ENCODE measurements around the gene NR2C2.

NR2C2 gene

DNA sequence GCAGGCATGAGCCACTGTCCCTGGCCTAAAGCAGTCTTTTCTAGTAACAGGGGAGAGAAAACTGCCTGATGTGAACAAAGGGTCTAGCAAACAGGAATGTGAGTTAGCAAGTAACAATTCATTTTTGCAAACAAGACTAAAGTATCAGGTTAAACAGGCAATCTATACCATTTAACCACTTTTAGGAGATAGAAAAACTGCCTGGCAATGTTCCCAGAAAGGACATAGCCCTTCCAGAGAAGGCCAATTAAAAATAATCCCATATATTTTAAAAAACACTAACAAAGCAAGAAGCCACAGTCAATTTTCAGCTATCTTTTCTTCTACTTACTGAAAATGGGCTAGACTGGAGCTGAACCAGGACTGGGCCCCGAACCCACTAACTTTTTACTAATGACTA is 145.3 kb downstream of the NR2C2 start:
- Histone ChIP-seq H3K27ac (ENCODE audit: low read depth in 2 of 2, low read length in 2 of 2) (no peak overlapping the region), H3K36me3 (ENCODE audit: control insufficient read depth in 2 of 2, insufficient read depth in 2 of 2, low read length in 2 of 2) (peaks cover 29 to 46% of the 10 kb centered on the region in 2 donors), H3K9me3 (ENCODE audit: control insufficient read depth in 2 of 2, low read length in 2 of 2) (no peaks in the 10 kb centered on the region), H3K9ac (ENCODE audit: low read depth in 1 of 2, low read length in 2 of 2) (no peak overlapping the region), H3K4me3 (ENCODE audit: low read length in 2 of 2) (no peak overlapping the region), H3K4me1 (ENCODE audit: control insufficient read depth in 2 of 2, insufficient read depth in 2 of 2, low read length in 2 of 2) (peaks cover 2 to 3% of the 10 kb centered on the region in 2 donors), H3K27me3 (ENCODE audit: control insufficient read depth in 2 of 2, insufficient read depth in 2 of 2, low read length in 2 of 2) (no peaks in the 10 kb centered on the region)

DNA sequence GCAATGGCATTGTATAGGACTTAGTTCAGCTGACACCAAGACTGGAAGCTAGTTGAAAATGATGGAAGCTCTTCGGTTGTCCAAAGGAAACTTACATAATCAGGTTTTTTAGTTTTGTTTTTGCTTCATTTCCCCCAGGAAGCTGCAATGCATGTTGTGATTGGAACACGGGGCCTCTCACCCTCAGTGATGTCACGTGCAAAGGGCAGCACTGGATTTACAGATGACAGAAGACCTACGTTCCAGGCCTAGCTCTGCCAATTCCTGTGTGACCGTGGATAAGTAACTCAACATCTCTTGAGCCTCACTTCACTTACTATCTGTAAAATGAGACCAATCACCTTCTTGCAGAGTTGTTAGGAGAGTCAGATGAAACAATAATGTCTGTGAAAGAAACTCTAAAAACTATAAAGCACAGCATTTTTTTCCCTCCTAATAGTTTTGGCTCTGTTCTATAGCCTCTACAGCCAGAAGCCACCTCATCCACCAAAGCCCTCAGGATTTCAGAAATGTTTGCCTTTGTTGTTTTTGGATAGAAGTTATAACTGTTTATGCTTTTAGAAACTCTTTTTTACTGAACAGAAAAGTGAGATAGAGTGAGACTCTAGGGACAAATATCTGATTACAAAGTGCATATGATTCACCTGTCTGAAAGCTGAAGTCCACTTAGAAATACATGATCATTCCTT is 146.9 kb downstream of the NR2C2 start:
- peaks cover 29 to 39% of the 10 kb centered on the region in 2 donors for H3K36me3 ChIP-seq (ENCODE audit: control insufficient read depth in 2 of 2, insufficient read depth in 2 of 2, low read length in 2 of 2)
- H3K4me1 ChIP-seq (ENCODE audit: control insufficient read depth in 2 of 2, insufficient read depth in 2 of 2, low read length in 2 of 2) = peaks cover 6 to 8% of the 10 kb centered on the region in 2 donors
- no peak overlapping the region for H3K27ac ChIP-seq (ENCODE audit: low read depth in 2 of 2, low read length in 2 of 2)
- no peaks in the 10 kb centered on the region for H3K9me3 ChIP-seq (ENCODE audit: control insufficient read depth in 2 of 2, low read length in 2 of 2)
- no peaks in the 10 kb centered on the region for H3K27me3 ChIP-seq (ENCODE audit: control insufficient read depth in 2 of 2, insufficient read depth in 2 of 2, low read length in 2 of 2)
- no peak overlapping the region for H3K4me3 ChIP-seq (ENCODE audit: low read length in 2 of 2)
- H3K9ac ChIP-seq (ENCODE audit: low read depth in 1 of 2, low read length in 2 of 2) = no peak overlapping the region

DNA sequence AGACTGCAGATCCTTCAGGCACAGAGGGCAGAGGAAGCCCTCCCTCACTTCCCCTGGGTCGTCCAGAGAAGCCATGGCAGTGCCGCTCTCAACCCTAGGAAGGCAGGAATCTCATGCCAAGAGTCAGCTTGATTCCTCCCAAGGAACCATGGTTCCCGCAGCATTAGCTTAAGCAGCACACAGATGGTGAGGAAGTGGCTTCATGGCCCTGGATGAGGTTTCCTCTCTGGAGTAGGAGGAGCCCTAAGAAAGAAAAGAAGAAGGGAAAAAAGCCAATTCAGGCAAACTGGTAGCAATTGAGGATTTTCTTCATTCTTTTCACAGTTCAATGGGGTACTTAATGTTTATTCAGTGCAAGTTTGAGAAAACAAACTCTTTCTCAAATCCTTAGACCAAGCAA is 148.7 kb downstream of the NR2C2 start:
- no peak overlapping the region for H3K9ac ChIP-seq (ENCODE audit: low read depth in 1 of 2, low read length in 2 of 2)
- no peaks in the 10 kb centered on the region for H3K27me3 ChIP-seq (ENCODE audit: control insufficient read depth in 2 of 2, insufficient read depth in 2 of 2, low read length in 2 of 2)
- no peaks in the 10 kb centered on the region for H3K9me3 ChIP-seq (ENCODE audit: control insufficient read depth in 2 of 2, low read length in 2 of 2)
- no peak overlapping the region for H3K4me3 ChIP-seq (ENCODE audit: low read length in 2 of 2)
- peaks cover 10 to 13% of the 10 kb centered on the region in 2 donors for H3K4me1 ChIP-seq (ENCODE audit: control insufficient read depth in 2 of 2, insufficient read depth in 2 of 2, low read length in 2 of 2)
- H3K27ac ChIP-seq (ENCODE audit: low read depth in 2 of 2, low read length in 2 of 2) = no peak overlapping the region
- peaks cover 25 to 32% of the 10 kb centered on the region in 2 donors for H3K36me3 ChIP-seq (ENCODE audit: control insufficient read depth in 2 of 2, insufficient read depth in 2 of 2, low read length in 2 of 2)

DNA sequence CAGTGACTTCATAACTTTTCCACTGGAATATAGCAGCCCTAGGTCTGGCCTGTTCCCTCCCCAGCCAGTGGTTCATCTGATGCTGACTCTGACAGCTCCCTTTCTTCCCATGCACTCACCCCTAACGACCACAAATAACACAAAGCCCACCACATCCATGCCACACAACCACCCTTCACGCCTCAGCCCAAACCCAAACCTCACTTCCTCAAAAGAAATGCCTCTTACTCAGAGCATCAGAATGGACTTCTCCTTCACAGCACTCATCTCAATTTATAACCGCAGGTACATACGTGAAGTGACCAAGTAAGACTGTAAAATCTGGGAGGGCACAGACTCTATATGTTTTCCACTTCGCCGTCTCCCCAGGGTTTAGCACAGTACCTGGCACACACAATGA is 150.5 kb downstream of the NR2C2 start:
- H3K27ac ChIP-seq (ENCODE audit: low read depth in 2 of 2, low read length in 2 of 2) = no peak overlapping the region

More for the DNA sequence above, 150.5 kb downstream of the NR2C2 start:
- peak overlapping the region; percentile 78 to 98 for H3K4me3 ChIP-seq (ENCODE audit: low read length in 2 of 2)
- H3K27me3 ChIP-seq (ENCODE audit: control insufficient read depth in 2 of 2, insufficient read depth in 2 of 2, low read length in 2 of 2) = no peaks in the 10 kb centered on the region
- H3K4me1 ChIP-seq (ENCODE audit: control insufficient read depth in 2 of 2, insufficient read depth in 2 of 2, low read length in 2 of 2) = peaks cover 13 to 22% of the 10 kb centered on the region in 2 donors
- no peaks in the 10 kb centered on the region for H3K9me3 ChIP-seq (ENCODE audit: control insufficient read depth in 2 of 2, low read length in 2 of 2)
- H3K9ac ChIP-seq (ENCODE audit: low read depth in 1 of 2, low read length in 2 of 2) = no peak overlapping the region
- H3K36me3 ChIP-seq (ENCODE audit: control insufficient read depth in 2 of 2, insufficient read depth in 2 of 2, low read length in 2 of 2) = peaks cover 25 to 26% of the 10 kb centered on the region in 2 donors

Data from mucosa of rectum (tissue), 2 donors.